Peyer's patch (tissue), 4 donors: ENCODE data around the gene PLD1. TPM values are rescaled to one million over a fixed set of nuclear protein-coding genes. Genes with fewer than 3 reads are reported as not detected.
A peak's percentile ranks its signal among the peaks of the same experiment; 100 is the strongest.

Source experiments
- DNase-seq, 3 donors: peaks; one replicate each; pipeline ENCODE4 v3.0.0-alpha.2; 2017 to 2019
- H3K27ac ChIP-seq, 4 donors: fragments of 200-600 bp; sonication (generic); one replicate each; pipeline ENCODE4 v1.5.1; 2016 to 2019
- H3K27me3 ChIP-seq, 2 donors: fragments of 200-600 bp; sonication (generic); one replicate each; pipeline ENCODE4 v1.5.1; 2019
- H3K36me3 ChIP-seq, 3 donors: fragments of 200-600 bp; sonication (generic); one replicate each; pipeline ENCODE4 v1.5.1; 2016 to 2019
- H3K4me1 ChIP-seq, 4 donors: fragments of 200-600 bp; sonication (generic); one replicate each; pipeline ENCODE4 v1.5.1; 2016 to 2019
- H3K4me3 ChIP-seq, 4 donors: fragments of 200-600 bp; sonication (generic); 1 replicate in 3 of 4; 2 replicates in 1 of 4; pipeline ENCODE4 v1.5.1; 2016 to 2019; ENCODE audit warnings: mild to moderate bottlenecking in 1 of 4
- H3K9me3 ChIP-seq, 4 donors: fragments of 200-600 bp; sonication (generic); one replicate each; pipeline ENCODE4 v1.5.1; 2016 to 2019; ENCODE audit warnings: mild to moderate bottlenecking in 1 of 4
- POLR2A ChIP-seq, 2 donors: fragments of 450-650 bp; IDR thresholded peaks; one replicate each; pipeline ENCODE4 v1.5.1; 2017; ENCODE audit warnings: antibody characterized with exemption in 2 of 2, mild to moderate bottlenecking in 2 of 2, moderate library complexity in 2 of 2
- total RNA-seq, 4 donors: library from RNA; depleted of rRNA; stranded (reverse); fragments of >200 nt; gene quantifications; one replicate each; pipeline ENCODE4 v1.1.0, GENCODE V29; 2016
- TF ChIP-seq, protein P1 (sequence below), 6 experiments: fragments of 450-650 bp in 4 of 6; fragments of 200-600 bp in 2 of 6; sonication (generic) in 1 of 6; IDR thresholded peaks; one replicate each; pipeline ENCODE4 v1.5.1; 2017 to 2019; ENCODE audit warnings: antibody characterized with exemption in 6 of 6, mild to moderate bottlenecking in 3 of 6, moderate library complexity in 1 of 6

PLD1 gene
- total RNA-seq, 4 donors from 2014 or later, result 120 to 218 (median 187) TPM

DNA sequence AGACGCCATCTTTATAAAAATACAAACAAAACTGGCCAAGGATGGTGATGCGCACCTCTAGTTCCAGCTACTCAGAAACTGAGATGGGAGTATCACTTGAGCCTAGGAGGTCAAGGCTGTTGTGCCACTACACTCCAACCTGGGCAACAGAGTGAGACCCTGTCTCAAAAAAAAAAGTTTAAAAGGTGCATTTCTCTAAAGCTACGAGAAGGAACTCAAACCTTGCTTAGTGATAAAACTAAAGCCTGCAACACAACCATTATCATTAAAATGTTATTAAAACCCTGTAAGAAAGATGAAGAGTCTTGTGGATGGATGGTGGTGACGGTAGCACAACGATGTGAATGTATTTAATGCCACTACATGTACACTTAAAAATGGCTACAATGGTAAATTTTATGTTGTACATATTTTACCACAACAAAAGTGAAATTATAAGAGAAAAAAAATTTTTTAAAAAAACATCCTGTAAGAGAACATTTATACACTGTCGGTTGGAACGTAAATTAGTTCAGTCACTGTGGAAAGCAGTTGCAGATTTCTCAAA lies 3.1 kb downstream of the PLD1 start:
- DNase-seq, result no peak
- Histone ChIP-seq H3K4me1 (peaks cover 0 to 10% (median 3%) of the 10 kb centered on the region in 4 donors), H3K4me3 (no peak overlapping the region), H3K27me3 (no peaks in the 10 kb centered on the region), H3K27ac (peak overlapping the region in 3 of 4 donors; percentile 50 to 66 (median 54)), H3K9me3 (no peaks in the 10 kb centered on the region), H3K36me3 (no peaks in the 10 kb centered on the region)
- TF ChIP-seq, protein P1, sequence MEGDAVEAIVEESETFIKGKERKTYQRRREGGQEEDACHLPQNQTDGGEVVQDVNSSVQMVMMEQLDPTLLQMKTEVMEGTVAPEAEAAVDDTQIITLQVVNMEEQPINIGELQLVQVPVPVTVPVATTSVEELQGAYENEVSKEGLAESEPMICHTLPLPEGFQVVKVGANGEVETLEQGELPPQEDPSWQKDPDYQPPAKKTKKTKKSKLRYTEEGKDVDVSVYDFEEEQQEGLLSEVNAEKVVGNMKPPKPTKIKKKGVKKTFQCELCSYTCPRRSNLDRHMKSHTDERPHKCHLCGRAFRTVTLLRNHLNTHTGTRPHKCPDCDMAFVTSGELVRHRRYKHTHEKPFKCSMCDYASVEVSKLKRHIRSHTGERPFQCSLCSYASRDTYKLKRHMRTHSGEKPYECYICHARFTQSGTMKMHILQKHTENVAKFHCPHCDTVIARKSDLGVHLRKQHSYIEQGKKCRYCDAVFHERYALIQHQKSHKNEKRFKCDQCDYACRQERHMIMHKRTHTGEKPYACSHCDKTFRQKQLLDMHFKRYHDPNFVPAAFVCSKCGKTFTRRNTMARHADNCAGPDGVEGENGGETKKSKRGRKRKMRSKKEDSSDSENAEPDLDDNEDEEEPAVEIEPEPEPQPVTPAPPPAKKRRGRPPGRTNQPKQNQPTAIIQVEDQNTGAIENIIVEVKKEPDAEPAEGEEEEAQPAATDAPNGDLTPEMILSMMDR (IDR thresholded peaks at IDR 0.05), result no peak
- TF ChIP-seq POLR2A (IDR thresholded peaks at IDR 0.05), result no peak

DNA sequence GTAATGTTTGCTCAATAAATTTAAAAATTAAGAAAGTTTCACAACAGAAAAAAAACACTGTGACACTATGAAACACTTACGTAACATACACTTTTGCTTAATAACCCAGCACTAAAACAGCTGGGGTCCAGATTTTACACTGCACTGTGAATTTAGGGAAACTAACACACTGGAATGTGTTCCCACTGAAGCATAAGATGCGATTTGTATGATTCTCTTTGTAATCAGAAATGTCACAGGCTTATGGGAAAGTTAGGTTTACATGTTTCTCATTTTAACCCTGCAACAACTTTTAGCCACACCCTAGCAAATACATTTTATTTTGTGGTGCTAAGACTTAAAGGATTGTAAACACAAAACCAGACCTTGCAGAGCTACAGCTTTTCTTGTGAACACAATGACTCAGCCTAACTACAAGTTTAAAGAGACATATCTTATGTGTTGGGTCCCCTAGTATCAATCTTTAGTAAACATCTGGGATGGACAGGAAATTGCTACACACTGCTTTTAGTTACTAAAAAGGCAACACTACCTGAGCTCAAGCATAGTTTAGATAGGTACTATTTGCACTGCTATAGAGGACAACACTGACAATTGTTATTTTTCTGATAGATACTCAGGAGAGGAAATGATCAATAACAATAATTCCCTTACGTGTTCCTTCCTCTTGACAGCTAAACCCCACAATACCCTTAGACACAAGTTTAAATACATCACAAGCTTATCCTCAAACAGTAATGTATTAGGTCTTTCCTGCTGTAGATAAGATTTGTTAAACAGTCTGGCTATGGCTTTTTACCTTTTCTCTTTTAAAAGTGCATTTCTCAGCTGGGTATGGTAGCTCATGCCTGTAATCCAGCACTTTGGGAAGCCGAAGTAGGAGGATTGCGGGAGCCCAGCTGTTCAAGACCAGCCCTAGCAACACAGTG lies 3.8 kb downstream of the PLD1 start:
- no peaks in the 10 kb centered on the region for H3K36me3 ChIP-seq
- H3K9me3 ChIP-seq, result no peaks in the 10 kb centered on the region
- no peak for DNase-seq
- H3K27ac ChIP-seq, result peak overlapping the region in 3 of 4 donors; percentile 50 to 66 (median 54)
- no peak for TF ChIP-seq POLR2A (IDR thresholded peaks at IDR 0.05)
- TF ChIP-seq, protein P1 (IDR thresholded peaks at IDR 0.05), result no peak
- H3K4me1 ChIP-seq, result peaks cover 0 to 10% (median 3%) of the 10 kb centered on the region in 4 donors
- H3K4me3 ChIP-seq, result no peak overlapping the region
- H3K27me3 ChIP-seq, result no peaks in the 10 kb centered on the region

DNA sequence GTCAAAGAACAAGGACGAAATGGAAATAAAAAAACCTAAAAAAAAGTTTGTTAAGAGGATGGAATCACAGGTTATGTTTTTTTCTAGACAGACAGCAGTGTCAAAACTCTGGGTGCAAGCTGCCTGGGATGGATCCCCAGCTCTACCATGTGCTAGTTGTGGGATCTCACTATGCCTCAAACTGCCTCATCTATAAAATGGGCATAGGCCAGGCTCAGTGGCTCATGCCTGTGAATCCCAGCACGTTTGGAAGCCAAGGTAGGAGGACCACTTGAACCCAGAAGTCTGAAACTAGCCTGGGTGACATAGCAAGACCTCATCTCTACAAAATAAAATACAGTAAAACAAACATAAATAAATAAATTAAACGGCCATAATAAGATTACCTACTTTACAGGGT lies 4.6 kb downstream of the PLD1 start:
- TF ChIP-seq, protein P1 (IDR thresholded peaks at IDR 0.05), result no peak
- TF ChIP-seq POLR2A (IDR thresholded peaks at IDR 0.05), result no peak
- DNase-seq, result no peak
- peak overlapping the region; percentile 18 to 54 (median 44) for H3K27ac ChIP-seq
- H3K27me3 ChIP-seq, result no peaks in the 10 kb centered on the region
- H3K9me3 ChIP-seq, result no peaks in the 10 kb centered on the region
- peaks cover 0 to 10% (median 3%) of the 10 kb centered on the region in 4 donors for H3K4me1 ChIP-seq
- no peaks in the 10 kb centered on the region for H3K36me3 ChIP-seq
- no peak overlapping the region for H3K4me3 ChIP-seq

DNA sequence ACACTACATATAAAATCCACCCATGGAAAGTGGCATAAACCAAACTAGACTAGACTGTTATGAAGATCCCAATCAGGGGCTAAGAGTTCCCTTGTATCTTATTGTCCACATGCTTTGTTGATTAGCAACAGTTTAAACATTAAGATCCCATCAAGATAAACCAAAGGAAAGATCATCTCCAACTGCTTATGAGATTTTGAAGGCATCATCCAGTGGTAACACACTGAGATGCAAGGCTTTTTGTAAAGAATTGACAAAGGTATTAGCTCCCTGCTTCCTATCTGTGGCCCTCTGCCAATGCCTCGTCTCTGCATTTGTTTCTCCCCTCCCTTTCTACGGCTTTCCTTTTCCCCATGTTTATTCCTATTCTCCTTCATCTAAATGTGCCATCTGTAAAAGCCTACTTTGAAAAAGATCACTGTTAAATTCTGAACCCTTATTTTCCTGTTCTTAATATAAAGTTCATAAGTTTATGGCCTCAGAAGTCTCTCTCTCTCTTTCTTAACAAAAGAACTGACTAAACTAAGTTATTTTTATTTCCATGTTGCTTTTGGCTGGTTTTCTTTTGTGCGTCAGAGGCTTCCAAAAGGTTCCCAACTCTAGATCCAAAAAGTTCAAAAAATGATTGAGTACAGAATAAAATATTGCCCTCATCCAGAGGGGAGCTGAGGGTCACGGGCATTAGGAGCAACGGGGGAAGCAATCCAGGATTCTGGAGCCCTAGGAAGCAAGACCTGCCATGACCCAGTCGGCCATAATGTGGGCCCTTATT lies 5.5 kb downstream of the PLD1 start:
- DNase-seq, result no peak
- Histone ChIP-seq H3K27ac (peak overlapping the region; percentile 38 to 54 (median 52)), H3K4me3 (no peak overlapping the region)

DNA sequence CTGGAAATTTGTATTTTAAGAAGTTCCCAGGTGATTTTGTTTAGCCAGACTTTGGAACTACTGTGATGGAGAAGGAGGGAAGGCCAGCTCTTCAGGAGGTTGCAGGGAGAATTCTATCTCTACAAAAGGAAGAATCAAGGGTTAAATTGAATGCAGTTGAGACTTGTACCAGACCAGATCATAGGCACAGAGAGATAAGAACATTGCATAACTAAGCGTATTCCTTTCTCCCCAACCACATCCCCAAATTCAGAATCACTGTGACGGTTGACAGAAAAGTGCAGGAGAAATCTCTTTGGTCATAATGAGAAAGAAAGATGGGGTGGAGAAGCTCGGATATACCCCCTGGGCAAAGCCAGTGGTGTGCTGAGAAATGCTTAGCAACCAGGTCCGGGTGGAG lies 7.2 kb downstream of the PLD1 start:
- DNase-seq, result no peak
- Histone ChIP-seq H3K9me3 (no peaks in the 10 kb centered on the region), H3K36me3 (no peaks in the 10 kb centered on the region), H3K4me3 (no peak overlapping the region), H3K27ac (peak overlapping the region in 2 of 4 donors; percentile 8 to 40), H3K27me3 (no peaks in the 10 kb centered on the region), H3K4me1 (peaks cover 0 to 5% (median 0%) of the 10 kb centered on the region in 4 donors)
- no peak for TF ChIP-seq POLR2A (IDR thresholded peaks at IDR 0.05)
- TF ChIP-seq, protein P1 (IDR thresholded peaks at IDR 0.05), result no peak

More for the DNA sequence above, 5.5 kb downstream of the PLD1 start:
- Histone ChIP-seq H3K9me3 (no peaks in the 10 kb centered on the region), H3K36me3 (no peaks in the 10 kb centered on the region), H3K4me1 (peaks cover 0 to 6% (median 3%) of the 10 kb centered on the region in 4 donors), H3K27me3 (no peaks in the 10 kb centered on the region)
- TF ChIP-seq POLR2A (IDR thresholded peaks at IDR 0.05), result no peak
- TF ChIP-seq, protein P1 (IDR thresholded peaks at IDR 0.05), result no peak
